Measurements from ENCODE around the gene FOXF1. TPM values are rescaled to one million over a fixed set of nuclear protein-coding genes. Genes with fewer than 3 reads are reported as not detected.

FOXF1 gene
- total RNA-seq, 4 donors from 2014 or later, result 10.8 to 44.1 (median 23.4) TPM

- Histone ChIP-seq H3K27me3 (peaks cover 98% of the 10 kb centered on the region), H3K27ac (peak overlapping the region; percentile 94 to 99 (median 96)), H3K9me3 (no peaks in the 10 kb centered on the region), H3K4me1 (peaks cover 0 to 20% (median 4%) of the 10 kb centered on the region in 4 donors), H3K4me3 (peak overlapping the region; percentile 50 to 84 (median 65)), H3K36me3 (no peaks in the 10 kb centered on the region)
- 11% methylated on average over 40 of the region's 99 CpGs; no CpG with 5 or more reads in 1 of the 2 donors for WGBS, 2 donors (ENCODE audit: low coverage in 1 of 2)
- intact Hi-C loops (cut with DNase I; ENCODE audit: low total_unique reads), result no loop called here
- peak; percentile 48 for TF ChIP-seq POLR2A (IDR thresholded peaks at IDR 0.05)
- TF ChIP-seq CTCF (IDR thresholded peaks at IDR 0.05), result no peak
- TF ChIP-seq EP300 (IDR thresholded peaks at IDR 0.05; ENCODE audit: low read depth), result no peak
- TF ChIP-seq POLR2AphosphoS5 (IDR thresholded peaks at IDR 0.05), result peak in 2 of 3 donors; percentile 13 to 62
- in situ Hi-C loops (cut with MboI; ENCODE audit: low pct_ligation_motif_present in 1 of 4, low pct_unique_long_range_greater_than_20kb in 1 of 4, low sequenced_read_pairs in 3 of 4), result loop anchor here (25.0 kb wide), 4 partner anchors 171 to 696 kb away; no protein-coding TSS in a partner anchor
- no peak for DNase-seq
These were observed 2.0 kb upstream of the FOXF1 start for GRCh38 chr16:86508028-86508946.

- Histone ChIP-seq H3K27ac (peak overlapping the region; percentile 94 to 99 (median 96)), H3K9me3 (no peaks in the 10 kb centered on the region), H3K4me3 (peak overlapping the region; percentile 50 to 84 (median 65)), H3K36me3 (no peaks in the 10 kb centered on the region), H3K4me1 (peaks cover 0 to 20% (median 4%) of the 10 kb centered on the region in 4 donors), H3K27me3 (peaks cover 98% of the 10 kb centered on the region)
- DNase-seq, result peak; percentile 46
- in situ Hi-C loops (cut with MboI; ENCODE audit: low pct_ligation_motif_present in 1 of 4, low pct_unique_long_range_greater_than_20kb in 1 of 4, low sequenced_read_pairs in 3 of 4) (loop anchor here (25.0 kb wide), 4 partner anchors 172 to 697 kb away; no protein-coding TSS in a partner anchor), intact Hi-C loops (cut with DNase I; ENCODE audit: low total_unique reads) (no loop called here)
- 1% methylated on average over 45 of the region's 79 CpGs; no CpG with 5 or more reads in 1 of the 2 donors for WGBS, 2 donors (ENCODE audit: low coverage in 1 of 2)
- TF ChIP-seq EP300 (IDR thresholded peaks at IDR 0.05; ENCODE audit: low read depth) (peak; percentile 10), POLR2A (IDR thresholded peaks at IDR 0.05) (peak; percentile 47), CTCF (IDR thresholded peaks at IDR 0.05) (no peak), POLR2AphosphoS5 (IDR thresholded peaks at IDR 0.05) (peak; percentile 48 to 76 (median 58))
These were observed 1.2 kb upstream of the FOXF1 start for GRCh38 chr16:86508947-86509758.

GRCh38 chr16:86509759-86510464 lies 415 bp upstream of the FOXF1 start:
- peak; percentile 73 for DNase-seq
- 1% methylated on average over 38 of the region's 84 CpGs; no CpG with 5 or more reads in 1 of the 2 donors for WGBS, 2 donors (ENCODE audit: low coverage in 1 of 2)
- H3K4me3 ChIP-seq, result peak overlapping the region; percentile 50 to 84 (median 65)
- peak overlapping the region; percentile 94 to 99 (median 96) for H3K27ac ChIP-seq
- H3K9me3 ChIP-seq, result no peaks in the 10 kb centered on the region
- TF ChIP-seq POLR2AphosphoS5 (IDR thresholded peaks at IDR 0.05) (peak in 2 of 3 donors; percentile 56 to 75), POLR2A (IDR thresholded peaks at IDR 0.05) (peak; percentile 22), CTCF (IDR thresholded peaks at IDR 0.05) (no peak), EP300 (IDR thresholded peaks at IDR 0.05; ENCODE audit: low read depth) (no peak)
- peaks cover 0 to 20% (median 4%) of the 10 kb centered on the region in 4 donors for H3K4me1 ChIP-seq
- intact Hi-C loops (cut with DNase I; ENCODE audit: low total_unique reads), result loop anchor here (5.0 kb wide), 2 partner anchors 48 to 148 kb away; no protein-coding TSS in a partner anchor
- in situ Hi-C loops (cut with MboI; ENCODE audit: low pct_ligation_motif_present in 1 of 4, low pct_unique_long_range_greater_than_20kb in 1 of 4, low sequenced_read_pairs in 3 of 4), result loop anchor here (5.0 to 25.0 kb wide), 6 partner anchors 168 to 698 kb away; no protein-coding TSS in a partner anchor
- no peaks in the 10 kb centered on the region for H3K36me3 ChIP-seq
- H3K27me3 ChIP-seq, result peaks cover 98% of the 10 kb centered on the region
